ENCODE measurements around the gene CCDC192.

- TF ChIP-seq CTCF (IDR thresholded peaks at IDR 0.05) (no peak), ZFX (IDR thresholded peaks at IDR 0.05; ENCODE audit: borderline replicate concordance) (no peak)
Observed at GRCh38 chr5:127695346-127695745, 7.8 kb upstream of the CCDC192 start.
